ENCODE results near the gene SP2. TPM values are rescaled to one million over a fixed set of nuclear protein-coding genes. Genes with fewer than 3 reads are reported as not detected.

The SP2 gene
- total and polyA plus RNA-seq, 2 of the 13 experiments (the other 11 are each of a cell fraction or from before 2014, with no cell fraction given) = 1.4 to 4.8 TPM

GRCh38 chr17:47949197-47949759, 53.2 kb downstream of the SP2 start (continued):
- no peak for TF ChIP-seq NFAT5 (CRISPR knock-in tag; IDR thresholded peaks at IDR 0.05)
- no peak for TF ChIP-seq FOXM1 (CRISPR knock-in tag; IDR thresholded peaks at IDR 0.05)
- TF ChIP-seq PBX2 (CRISPR knock-in tag; IDR thresholded peaks at IDR 0.05) = no peak
- TF ChIP-seq ZBTB7A (CRISPR knock-in tag; IDR thresholded peaks at IDR 0.05) = peak; percentile 68; the same call in 1 of the 2 replicates
- TF ChIP-seq, protein P1, sequence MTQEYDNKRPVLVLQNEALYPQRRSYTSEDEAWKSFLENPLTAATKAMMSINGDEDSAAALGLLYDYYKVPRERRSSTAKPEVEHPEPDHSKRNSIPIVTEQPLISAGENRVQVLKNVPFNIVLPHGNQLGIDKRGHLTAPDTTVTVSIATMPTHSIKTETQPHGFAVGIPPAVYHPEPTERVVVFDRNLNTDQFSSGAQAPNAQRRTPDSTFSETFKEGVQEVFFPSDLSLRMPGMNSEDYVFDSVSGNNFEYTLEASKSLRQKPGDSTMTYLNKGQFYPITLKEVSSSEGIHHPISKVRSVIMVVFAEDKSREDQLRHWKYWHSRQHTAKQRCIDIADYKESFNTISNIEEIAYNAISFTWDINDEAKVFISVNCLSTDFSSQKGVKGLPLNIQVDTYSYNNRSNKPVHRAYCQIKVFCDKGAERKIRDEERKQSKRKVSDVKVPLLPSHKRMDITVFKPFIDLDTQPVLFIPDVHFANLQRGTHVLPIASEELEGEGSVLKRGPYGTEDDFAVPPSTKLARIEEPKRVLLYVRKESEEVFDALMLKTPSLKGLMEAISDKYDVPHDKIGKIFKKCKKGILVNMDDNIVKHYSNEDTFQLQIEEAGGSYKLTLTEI (CRISPR knock-in tag; conservative IDR thresholded peaks at IDR 0.05) = no peak
- TF ChIP-seq ZNF598 (CRISPR knock-in tag; IDR thresholded peaks at IDR 0.05; ENCODE audit: borderline replicate concordance) = peak; percentile 33; the same call in 1 of the 2 replicates
- TF ChIP-seq ZKSCAN8 (CRISPR knock-in tag; IDR thresholded peaks at IDR 0.05; ENCODE audit: borderline replicate concordance) = no peak
- no peak for TF ChIP-seq CREM (IDR thresholded peaks at IDR 0.05)
- no peak for TF ChIP-seq CREM (CRISPR knock-in tag; IDR thresholded peaks at IDR 0.05)
- no peak for TF ChIP-seq HHEX (CRISPR knock-in tag; IDR thresholded peaks at IDR 0.05)
- TF ChIP-seq, protein P2, sequence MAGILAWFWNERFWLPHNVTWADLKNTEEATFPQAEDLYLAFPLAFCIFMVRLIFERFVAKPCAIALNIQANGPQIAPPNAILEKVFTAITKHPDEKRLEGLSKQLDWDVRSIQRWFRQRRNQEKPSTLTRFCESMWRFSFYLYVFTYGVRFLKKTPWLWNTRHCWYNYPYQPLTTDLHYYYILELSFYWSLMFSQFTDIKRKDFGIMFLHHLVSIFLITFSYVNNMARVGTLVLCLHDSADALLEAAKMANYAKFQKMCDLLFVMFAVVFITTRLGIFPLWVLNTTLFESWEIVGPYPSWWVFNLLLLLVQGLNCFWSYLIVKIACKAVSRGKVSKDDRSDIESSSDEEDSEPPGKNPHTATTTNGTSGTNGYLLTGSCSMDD (CRISPR knock-in tag; IDR thresholded peaks at IDR 0.05) = no peak
- TF ChIP-seq, protein P3, sequence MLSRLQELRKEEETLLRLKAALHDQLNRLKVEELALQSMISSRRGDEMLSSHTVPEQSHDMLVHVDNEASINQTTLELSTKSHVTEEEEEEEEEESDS (CRISPR knock-in tag; IDR thresholded peaks at IDR 0.05; ENCODE audit: borderline replicate concordance) = peak; percentile 73; the same call in 1 of the 2 replicates
- TF ChIP-seq, protein P4, sequence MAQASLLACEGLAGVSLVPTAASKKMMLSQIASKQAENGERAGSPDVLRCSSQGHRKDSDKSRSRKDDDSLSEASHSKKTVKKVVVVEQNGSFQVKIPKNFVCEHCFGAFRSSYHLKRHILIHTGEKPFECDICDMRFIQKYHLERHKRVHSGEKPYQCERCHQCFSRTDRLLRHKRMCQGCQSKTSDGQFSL (CRISPR knock-in tag; IDR thresholded peaks at IDR 0.05) = 0 out of 2 replicates have a peak, but pooled peaks have one; percentile 54
- TF ChIP-seq REXO4 (CRISPR knock-in tag; IDR thresholded peaks at IDR 0.05; ENCODE audit: borderline replicate concordance) = no peak
- TF ChIP-seq, protein P5, sequence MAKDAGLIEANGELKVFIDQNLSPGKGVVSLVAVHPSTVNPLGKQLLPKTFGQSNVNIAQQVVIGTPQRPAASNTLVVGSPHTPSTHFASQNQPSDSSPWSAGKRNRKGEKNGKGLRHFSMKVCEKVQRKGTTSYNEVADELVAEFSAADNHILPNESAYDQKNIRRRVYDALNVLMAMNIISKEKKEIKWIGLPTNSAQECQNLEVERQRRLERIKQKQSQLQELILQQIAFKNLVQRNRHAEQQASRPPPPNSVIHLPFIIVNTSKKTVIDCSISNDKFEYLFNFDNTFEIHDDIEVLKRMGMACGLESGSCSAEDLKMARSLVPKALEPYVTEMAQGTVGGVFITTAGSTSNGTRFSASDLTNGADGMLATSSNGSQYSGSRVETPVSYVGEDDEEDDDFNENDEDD (CRISPR knock-in tag; IDR thresholded peaks at IDR 0.05; ENCODE audit: borderline replicate concordance) = no peak
- TF ChIP-seq, protein P6, sequence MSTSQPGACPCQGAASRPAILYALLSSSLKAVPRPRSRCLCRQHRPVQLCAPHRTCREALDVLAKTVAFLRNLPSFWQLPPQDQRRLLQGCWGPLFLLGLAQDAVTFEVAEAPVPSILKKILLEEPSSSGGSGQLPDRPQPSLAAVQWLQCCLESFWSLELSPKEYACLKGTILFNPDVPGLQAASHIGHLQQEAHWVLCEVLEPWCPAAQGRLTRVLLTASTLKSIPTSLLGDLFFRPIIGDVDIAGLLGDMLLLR (CRISPR knock-in tag; IDR thresholded peaks at IDR 0.05) = no peak

Data from HepG2 (cell line).